Measurements from ENCODE around the gene SUFU.
"Not testable (repeated sequence)": the region's sequence is repeated elsewhere in the genome, so short reads cannot be mapped to it uniquely, and the experiment has no call there.

Gene SUFU

GRCh38 chr10:102499356-102499755 is 4.4 kb upstream of the SUFU start:
- no peak for TF ChIP-seq CTCF (IDR thresholded peaks at IDR 0.05; ENCODE audit: borderline replicate concordance, insufficient read depth, low read depth, low read length)
- H3K4me3 ChIP-seq (ENCODE audit: low read depth, low read length): no peak overlapping the region

GRCh38 chr10:102500686-102501085 is 3.1 kb upstream of the SUFU start:
- H3K4me3 ChIP-seq (ENCODE audit: low read depth, low read length): not testable (repeated sequence)

GRCh38 chr10:102501201-102502028 is 2.4 kb upstream of the SUFU start:
- peak overlapping the region; percentile 79 for H3K4me3 ChIP-seq (ENCODE audit: low read depth, low read length)
- TF ChIP-seq CTCF (IDR thresholded peaks at IDR 0.05; ENCODE audit: borderline replicate concordance, insufficient read depth, low read depth, low read length): no peak

- TF ChIP-seq CTCF (IDR thresholded peaks at IDR 0.05; ENCODE audit: borderline replicate concordance, insufficient read depth, low read depth, low read length): no peak
- peak overlapping the region; percentile 79 for H3K4me3 ChIP-seq (ENCODE audit: low read depth, low read length)
These were observed 1.8 kb upstream of the SUFU start for GRCh38 chr10:102502029-102502336.

GRCh38 chr10:102502337-102503151 is 1.2 kb upstream of the SUFU start, which contains the start of gene ACTR1A:
Gene ACTR1A, minus strand, starts transcription at chr10:102502712. Its CDS starts 65 bp downstream, at chr10:102502647.
- no peak for TF ChIP-seq CTCF (IDR thresholded peaks at IDR 0.05; ENCODE audit: borderline replicate concordance, insufficient read depth, low read depth, low read length)
- peak within 1 kb of the TSS; percentile 79 for H3K4me3 ChIP-seq (ENCODE audit: low read depth, low read length)

- H3K4me3 ChIP-seq (ENCODE audit: low read depth, low read length): peak overlapping the region; percentile 91
- no peak for TF ChIP-seq CTCF (IDR thresholded peaks at IDR 0.05; ENCODE audit: borderline replicate concordance, insufficient read depth, low read depth, low read length)
These were observed 605 bp downstream of the SUFU start for GRCh38 chr10:102504179-102504975.

- H3K4me3 ChIP-seq (ENCODE audit: low read depth, low read length): peak overlapping the region; percentile 91
- no peak for TF ChIP-seq CTCF (IDR thresholded peaks at IDR 0.05; ENCODE audit: borderline replicate concordance, insufficient read depth, low read depth, low read length)
These were observed 1.2 kb downstream of the SUFU start for GRCh38 chr10:102504976-102505300.
